GM12878 (cell line): Measurements from ENCODE around the gene BNIP2. TPM values are rescaled to one million over a fixed set of nuclear protein-coding genes. Genes with fewer than 3 reads are reported as not detected.

ENCODE experiments used
- ATAC-seq: fragments of 200-7000 bp; cut with Tn5 transposase; 3 replicates; pipeline ENCODE4 v1.9.1; 2020; ENCODE audit warnings: mild to moderate bottlenecking, moderate library complexity
- BruUV-seq: library from RNA; stranded (reverse); fragments of 400-500 nt; replicated peaks from 2 replicates; lab custom pipeline; 2021; lab: Mats Ljungman, UMichigan
- CTCF ChIA-PET: fragments of 300-600 bp; sonication (Branson Sonifier 250); formaldehyde crosslinking; extraction: SDS; loops from one replicate; lab custom pipeline; 2021; ENCODE audit warnings: inconsistent platforms; lab: Yijun Ruan, JAX
- POLR2A ChIA-PET: fragments of 350-600 bp; formaldehyde crosslinking; extraction: SDS; loops from one replicate; lab custom pipeline; 2021; ENCODE audit warnings: inconsistent platforms; lab: Charles Lee
- RAD21 ChIA-PET: fragments of 300-600 bp; sonication (Branson Sonifier 250); formaldehyde crosslinking; loops from one replicate; lab custom pipeline; 2023; ENCODE audit warnings: antibody characterized with exemption; ENCODE audit not compliant: unreplicated experiment; lab: Charles Lee
- SMC1A ChIA-PET: fragments of 300-600 bp; sonication (Branson Sonifier 250); formaldehyde crosslinking; loops from one replicate; lab custom pipeline; 2023; ENCODE audit not compliant: unreplicated experiment, uncharacterized antibody; lab: Charles Lee
- DNase-seq: peaks from one replicate; pipeline ENCODE4 v3.0.0-alpha.2; 2011; ENCODE audit warnings: low read depth, low spot score
- FAIRE-seq: peaks from 3 replicates; lab custom pipeline; 2011; peaks lifted over from hg19 to GRCh38; lab: Jason Lieb, UNC
- H2AFZ ChIP-seq: 2 replicates; pipeline ENCODE4 v1.6.0; 2011; ENCODE audit warnings: low read depth, low read length, control low read depth; ENCODE audit not compliant: control insufficient read depth
- H3K27ac ChIP-seq: 2 replicates; pipeline ENCODE4 v1.5.1; 2011; ENCODE audit warnings: control low read depth; ENCODE audit not compliant: control insufficient read depth, insufficient read depth
- H3K27me3 ChIP-seq, 2 experiments: replicated peaks in 1 of 2; 2 replicates each; pipeline versions ENCODE4 v1.6.0 to v1.6.1; 2011; ENCODE audit warnings: low read length in 1 of 2; ENCODE audit not compliant: control insufficient read depth in 2 of 2, insufficient read depth in 2 of 2
- H3K36me3 ChIP-seq, 2 experiments: 2 replicates each; pipeline ENCODE4 v1.5.1; 2011; ENCODE audit warnings: low read length in 1 of 2; ENCODE audit not compliant: control insufficient read depth in 2 of 2, insufficient read depth in 2 of 2
- H3K4me1 ChIP-seq: 2 replicates; pipeline ENCODE4 v1.6.1; 2011; ENCODE audit warnings: mild to moderate bottlenecking, low read length, moderate library complexity, mixed read lengths; ENCODE audit not compliant: control insufficient read depth, insufficient read depth
- H3K4me2 ChIP-seq: 2 replicates; pipeline ENCODE4 v1.6.0; 2011; ENCODE audit warnings: control low read depth; ENCODE audit not compliant: control insufficient read depth, insufficient read depth
- H3K4me3 ChIP-seq: fragments of 200-600 bp; sonication (generic); 2 replicates; pipeline ENCODE4 v1.5.1; 2016
- H3K79me2 ChIP-seq: 2 replicates; pipeline ENCODE4 v1.6.0; 2011; ENCODE audit warnings: low read length; ENCODE audit not compliant: control insufficient read depth, insufficient read depth
- H3K9ac ChIP-seq: 2 replicates; pipeline ENCODE4 v1.8.0; 2011; ENCODE audit warnings: low read length, control low read depth, mixed read lengths; ENCODE audit not compliant: control insufficient read depth, insufficient read depth
- H3K9me3 ChIP-seq: replicated peaks from 3 replicates; pipeline ENCODE4 v1.5.1; 2011; ENCODE audit warnings: mild to moderate bottlenecking, low read length; ENCODE audit not compliant: control insufficient read depth, insufficient read depth
- H4K20me1 ChIP-seq: 2 replicates; pipeline ENCODE4 v1.6.0; 2011; ENCODE audit not compliant: control insufficient read depth, insufficient read depth
- BHLHE40 ChIP-seq, 2 experiments: fragments of 450-650 bp in 1 of 2; IDR thresholded peaks; 2 replicates each; pipeline ENCODE4 v1.6.1; 2011 to 2017; ENCODE audit warnings: low read depth in 2 of 2, borderline replicate concordance in 1 of 2, improper control_type of control experiment in 1 of 2, low read length in 1 of 2, mild to moderate bottlenecking in 1 of 2
- CREM ChIP-seq: IDR thresholded peaks from 2 replicates; pipeline ENCODE4 v1.6.1; 2014; ENCODE audit warnings: antibody characterized with exemption, low read depth
- EED ChIP-seq: sonication (generic); IDR thresholded peaks from 2 replicates; pipeline ENCODE4 v1.6.1; 2016; ENCODE audit warnings: antibody characterized with exemption, low read depth
- ESRRA ChIP-seq: IDR thresholded peaks from 2 replicates; pipeline ENCODE4 v1.6.1; 2012; ENCODE audit warnings: mild to moderate bottlenecking, low read length, improper control_type of control experiment
- GABPA ChIP-seq: IDR thresholded peaks from 2 replicates; pipeline ENCODE4 v1.6.1; 2014; ENCODE audit warnings: antibody characterized with exemption, low read depth, mild to moderate bottlenecking, inconsistent platforms
- JUNB ChIP-seq: IDR thresholded peaks from 2 replicates; pipeline ENCODE4 v1.6.1; 2016; ENCODE audit warnings: antibody characterized with exemption, mild to moderate bottlenecking
- JUND ChIP-seq: IDR thresholded peaks from 2 replicates; pipeline ENCODE4 v1.6.1; 2012; ENCODE audit warnings: low read depth, mild to moderate bottlenecking, low read length, improper control_type of control experiment, moderate library complexity
- MEF2A ChIP-seq: IDR thresholded peaks from 2 replicates; pipeline ENCODE4 v1.6.1; 2011; ENCODE audit warnings: low read depth, mild to moderate bottlenecking, low read length, moderate library complexity; ENCODE audit not compliant: insufficient read depth
- POLR2A ChIP-seq: IDR thresholded peaks from 2 replicates; pipeline ENCODE4 v1.6.1; 2011; ENCODE audit warnings: low read depth, mild to moderate bottlenecking, low read length
- RB1 ChIP-seq: fragments of 450-650 bp; formaldehyde crosslinking; IDR thresholded peaks from 2 replicates; pipeline ENCODE4 v1.6.1; 2017; ENCODE audit warnings: mild to moderate bottlenecking, borderline replicate concordance
- RFX5 ChIP-seq: IDR thresholded peaks from 2 replicates; pipeline ENCODE4 v1.6.1; 2011; ENCODE audit warnings: low read depth, low read length, improper control_type of control experiment
- SMC3 ChIP-seq: IDR thresholded peaks from 2 replicates; pipeline ENCODE4 v1.6.1; 2011; ENCODE audit warnings: low read length, improper control_type of control experiment, borderline replicate concordance
- SREBF1 ChIP-seq: IDR thresholded peaks from 2 replicates; pipeline ENCODE4 v1.6.1; 2012; ENCODE audit warnings: mild to moderate bottlenecking, low read length
- TCF3 ChIP-seq: IDR thresholded peaks from 2 replicates; pipeline ENCODE4 v1.6.1; 2012; ENCODE audit warnings: low read depth, mild to moderate bottlenecking, low read length, borderline replicate concordance; ENCODE audit not compliant: insufficient read depth
- WRNIP1 ChIP-seq: IDR thresholded peaks from 2 replicates; pipeline ENCODE4 v1.6.1; 2011; ENCODE audit warnings: low read depth, low read length, improper control_type of control experiment, borderline replicate concordance
- YY1 ChIP-seq: IDR thresholded peaks from 2 replicates; pipeline ENCODE4 v1.6.1; 2011; ENCODE audit warnings: low read depth, mild to moderate bottlenecking, low read length
- ZNF687 ChIP-seq: fragments of 450-650 bp; IDR thresholded peaks from 2 replicates; pipeline ENCODE4 v1.6.1; 2017; ENCODE audit warnings: mild to moderate bottlenecking, moderate library complexity
- ZSCAN29 ChIP-seq: fragments of 450-650 bp; IDR thresholded peaks from 2 replicates; pipeline ENCODE4 v1.6.1; 2017; ENCODE audit warnings: mild to moderate bottlenecking, moderate library complexity
- WGBS: methylation state at CpG from one replicate; pipeline ENCODE4 v1.1.6; 2016; ENCODE audit warnings: low lambda C conversion rate; ENCODE audit not compliant: insufficient replicate concordance, insufficient coverage; ENCODE audit errors: missing lambda C conversion rate; 5-methylcytosine and 5-hydroxymethylcytosine counted together
- in situ Hi-C: fragments of 300-500 bp; cut with MboI; formaldehyde crosslinking; loops from 9 replicates; pipeline ENCODE4 v1.14.3; 2018; ENCODE audit warnings: mixed read lengths
- intact Hi-C: fragments of 100-400 bp; cut with micrococcal nuclease; formaldehyde crosslinking; loops from one replicate; pipeline ENCODE4 v1.14.2; 2022; ENCODE audit not compliant: unreplicated experiment
- polyA plus RNA-seq, 11 experiments: library from polyadenylated mRNA; depleted of rRNA in 4 of 11; unstranded in 6 of 11; stranded (reverse) in 5 of 11; fragments of >200 nt; fragmentation: Nextera tagmentation in 4 of 11; fragmentation: Illumina TruSeq in 1 of 11; extraction: Ambion mirVana in 4 of 11; extraction: Trizol in 1 of 11; gene quantifications; 1 replicate in 1 of 11; 2 replicates in 10 of 11; pipeline versions ENCODE4 v1.2.1 to v1.2.3, GENCODE V29; 2011 to 2016; ENCODE audit warnings: inconsistent platforms in 2 of 11, missing spikeins in 2 of 11, low read depth in 1 of 11
- total RNA-seq, 4 experiments: library from RNA; depleted of rRNA in 3 of 4; stranded (reverse); fragments of >200 nt in 3 of 4; fragmentation: Illumina TruSeq in 1 of 4; extraction: Trizol in 1 of 4; gene quantifications; 2 replicates each; pipeline versions ENCODE4 v1.2.1 to v1.2.3, GENCODE V29; 2013 to 2021
- TF ChIP-seq, protein P1 (sequence below): fragments of 450-650 bp; IDR thresholded peaks from 2 replicates; pipeline ENCODE4 v1.6.1; 2018; ENCODE audit warnings: borderline replicate concordance, mild to moderate bottlenecking; ENCODE audit not compliant: partially characterized antibody

BNIP2 gene
- total and polyA plus RNA-seq, 10 of the 15 experiments (the other 5 are each of a cell fraction or from before 2014, with no cell fraction given), result 29.9 to 122 (median 67.7) TPM

DNA sequence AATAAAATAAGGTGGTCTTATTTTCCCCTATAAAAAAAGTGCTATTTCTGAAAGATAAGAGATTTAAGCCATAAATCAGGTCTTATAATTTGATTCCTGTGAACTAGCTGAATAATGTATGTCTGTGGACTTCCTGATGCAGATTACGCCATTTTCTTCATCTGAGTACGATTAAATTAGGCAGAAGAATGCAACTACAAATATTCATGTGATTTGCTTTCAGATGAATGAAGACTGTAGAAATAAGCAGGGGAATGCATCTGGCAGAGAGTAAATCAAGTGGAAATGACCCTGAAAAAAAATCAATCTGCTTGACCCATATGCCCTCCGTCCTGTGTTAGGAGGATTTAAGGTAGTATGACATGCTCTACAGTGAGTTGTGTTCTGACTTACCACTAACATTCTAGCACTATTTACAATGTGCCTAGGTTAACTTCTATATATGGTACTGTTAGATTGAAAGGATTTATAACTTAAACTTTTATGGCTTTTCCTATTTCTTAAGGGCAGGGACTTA is 14.7 kb downstream of the BNIP2 start (continued):
- no peak for TF ChIP-seq JUNB
- no peak for TF ChIP-seq RFX5
- TF ChIP-seq BHLHE40 (IDR thresholded peaks at IDR 0.05; ENCODE audit: borderline replicate concordance in 1 of 2, low read depth in 2 of 2, low read length in 1 of 2), result no peak
- TF ChIP-seq SMC3, result no peak
- no peak for TF ChIP-seq GABPA
- TF ChIP-seq JUND, result no peak
- TF ChIP-seq, protein P1, sequence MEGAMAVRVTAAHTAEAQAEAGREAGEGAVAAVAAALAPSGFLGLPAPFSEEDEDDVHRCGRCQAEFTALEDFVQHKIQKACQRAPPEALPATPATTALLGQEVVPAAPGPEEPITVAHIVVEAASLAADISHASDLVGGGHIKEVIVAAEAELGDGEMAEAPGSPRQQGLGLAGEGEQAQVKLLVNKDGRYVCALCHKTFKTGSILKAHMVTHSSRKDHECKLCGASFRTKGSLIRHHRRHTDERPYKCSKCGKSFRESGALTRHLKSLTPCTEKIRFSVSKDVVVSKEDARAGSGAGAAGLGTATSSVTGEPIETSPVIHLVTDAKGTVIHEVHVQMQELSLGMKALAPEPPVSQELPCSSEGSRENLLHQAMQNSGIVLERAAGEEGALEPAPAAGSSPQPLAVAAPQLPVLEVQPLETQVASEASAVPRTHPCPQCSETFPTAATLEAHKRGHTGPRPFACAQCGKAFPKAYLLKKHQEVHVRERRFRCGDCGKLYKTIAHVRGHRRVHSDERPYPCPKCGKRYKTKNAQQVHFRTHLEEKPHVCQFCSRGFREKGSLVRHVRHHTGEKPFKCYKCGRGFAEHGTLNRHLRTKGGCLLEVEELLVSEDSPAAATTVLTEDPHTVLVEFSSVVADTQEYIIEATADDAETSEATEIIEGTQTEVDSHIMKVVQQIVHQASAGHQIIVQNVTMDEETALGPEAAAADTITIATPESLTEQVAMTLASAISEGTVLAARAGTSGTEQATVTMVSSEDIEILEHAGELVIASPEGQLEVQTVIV, result no peak
- no peak for TF ChIP-seq ZSCAN29
- no peak for TF ChIP-seq POLR2A
- TF ChIP-seq WRNIP1, result no peak
- TF ChIP-seq SREBF1, result no peak

DNA sequence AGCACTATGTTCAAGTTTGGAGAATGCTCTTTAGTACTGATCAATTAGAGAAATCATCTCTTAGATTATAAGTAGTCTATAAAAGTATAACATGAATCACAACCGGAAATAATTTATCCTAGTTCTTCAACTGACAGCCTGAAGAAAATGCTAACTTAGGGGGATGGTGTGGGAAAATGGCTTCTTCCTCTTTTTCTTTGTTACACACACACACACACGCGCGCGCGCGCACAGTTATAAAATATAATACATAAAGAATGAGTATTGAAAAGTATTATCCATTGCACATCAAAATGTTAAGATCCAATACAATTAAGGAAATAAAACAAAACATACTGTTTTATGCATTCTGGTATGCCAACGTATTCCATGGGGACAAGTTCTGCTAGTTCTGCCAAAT is 20.6 kb downstream of the BNIP2 start:
- intact Hi-C loops (no loop called here), in situ Hi-C loops (no loop called here)
- Histone ChIP-seq H3K36me3 (peaks cover 4 to 26% of the 10 kb centered on the region in 2 experiments), H3K4me2 (no peak overlapping the region), H3K79me2 (no peaks in the 10 kb centered on the region), H3K9ac (no peak overlapping the region), H3K27ac (no peak overlapping the region), H3K9me3 (no peaks in the 10 kb centered on the region), H2AFZ (no peak overlapping the region), H4K20me1 (no peaks in the 10 kb centered on the region), H3K4me1 (no peaks in the 10 kb centered on the region), H3K27me3 (no peaks in the 10 kb centered on the region), H3K4me3 (no peak overlapping the region)
- CTCF ChIA-PET, result interaction anchor here (0.8 kb wide), 1 partner anchor 11 kb away, joined by 3 read pairs; no protein-coding TSS in a partner anchor
- SMC1A ChIA-PET, result no interaction called here
- WGBS, result 83% methylated on average over 8 of the region's 8 CpGs
- BruUV-seq, result no TSS peak
- FAIRE-seq (peak; percentile 75), DNase-seq (no peak), ATAC-seq (no peak)
- POLR2A ChIA-PET, result no interaction called here
- RAD21 ChIA-PET, result interaction anchor here (1.0 kb wide), 1 partner anchor 11 kb away, joined by 3 read pairs; the partner anchor contains the start of gene GTF2A2
- no peak for TF ChIP-seq EED
- TF ChIP-seq YY1, result no peak
- no peak for TF ChIP-seq MEF2A
- TF ChIP-seq CREM, result no peak
- no peak for TF ChIP-seq ESRRA
- no peak for TF ChIP-seq ZNF687
- no peak for TF ChIP-seq TCF3
- TF ChIP-seq RB1, result no peak
